Fibroblast of lung (primary cell): ENCODE results near the gene UCN2. TPM values are rescaled to one million over a fixed set of nuclear protein-coding genes. Genes with fewer than 3 reads are reported as not detected.

Experiments
- DNase-seq, 2 donors: peaks; one replicate each; pipeline versions ENCODE4 v3.0.0 to v3.0.0-alpha.2; 2010; ENCODE audit warnings: low read depth in 2 of 2
- H2AFZ ChIP-seq: 2 replicates; pipeline ENCODE4 v1.5.1; 2012; ENCODE audit warnings: low read length, control low read depth, inconsistent platforms
- H3K27ac ChIP-seq: 2 replicates; pipeline ENCODE4 v1.5.1; 2011; ENCODE audit warnings: low read length, control low read depth; ENCODE audit not compliant: insufficient read depth
- H3K27me3 ChIP-seq: 2 replicates; pipeline ENCODE4 v1.5.1; 2011; ENCODE audit warnings: mild to moderate bottlenecking, low read length; ENCODE audit not compliant: control insufficient read depth, insufficient read depth
- H3K36me3 ChIP-seq: 2 replicates; pipeline ENCODE4 v1.5.1; 2011; ENCODE audit warnings: low read length; ENCODE audit not compliant: control insufficient read depth, insufficient read depth
- H3K4me1 ChIP-seq: 2 replicates; pipeline ENCODE4 v1.5.1; 2011; ENCODE audit warnings: low read length; ENCODE audit not compliant: control insufficient read depth, insufficient read depth; ENCODE audit errors: extremely low read depth
- H3K4me2 ChIP-seq: 2 replicates; pipeline ENCODE4 v1.5.1; 2011; ENCODE audit warnings: low read length, control low read depth; ENCODE audit not compliant: insufficient read depth; ENCODE audit errors: extremely low read depth
- H3K4me3 ChIP-seq, 4 experiments: fragments of 200-600 bp in 1 of 4; sonication (generic) in 1 of 4; replicated peaks in 1 of 4; 2 replicates each; pipeline ENCODE4 v1.5.1; 2011 to 2016; ENCODE audit warnings: low read length in 4 of 4, low read depth in 3 of 4, mild to moderate bottlenecking in 3 of 4, control low read depth in 2 of 4, inconsistent platforms in 1 of 4, mixed read lengths in 1 of 4; ENCODE audit not compliant: insufficient read depth in 1 of 4; ENCODE audit errors: control extremely low read depth in 1 of 4
- H3K79me2 ChIP-seq: 2 replicates; pipeline ENCODE4 v1.5.1; 2012; ENCODE audit warnings: mild to moderate bottlenecking, low read length, inconsistent platforms; ENCODE audit not compliant: control insufficient read depth, insufficient read depth
- H3K9ac ChIP-seq: 2 replicates; pipeline ENCODE4 v1.5.1; 2011; ENCODE audit warnings: mild to moderate bottlenecking, low read length, control low read depth; ENCODE audit not compliant: insufficient read depth
- H3K9me3 ChIP-seq: 2 replicates; pipeline ENCODE4 v1.5.1; 2012; ENCODE audit warnings: low read depth, low read length; ENCODE audit not compliant: control insufficient read depth, insufficient read depth
- H4K20me1 ChIP-seq: 2 replicates; pipeline ENCODE4 v1.5.1; 2011; ENCODE audit warnings: low read length; ENCODE audit not compliant: control insufficient read depth, insufficient read depth; ENCODE audit errors: extremely low read depth
- EZH2 ChIP-seq: IDR thresholded peaks from 2 replicates; pipeline ENCODE4 v1.5.1; 2012; ENCODE audit warnings: low read length, control low read depth, mild to moderate bottlenecking; ENCODE audit errors: missing control alignments
- polyA plus RNA-seq, 2 donors: library from polyadenylated mRNA; depleted of rRNA in 1 of 2; stranded (reverse) in 1 of 2; unstranded in 1 of 2; fragments of >200 nt; gene quantifications; 2 replicates each; pipeline ENCODE4 v1.2.1, GENCODE V29; 2011 to 2012; ENCODE audit warnings: missing spikeins in 1 of 2
- total RNA-seq: library from RNA; depleted of rRNA; stranded (reverse); fragments of >200 nt; gene quantifications from 2 replicates; pipeline ENCODE4 v1.2.1, GENCODE V29; 2014
- TF ChIP-seq, protein P1 (sequence below), 2 donors: IDR thresholded peaks in 1 of 2; conservative IDR thresholded peaks in 1 of 2; 1 replicate in 1 of 2; 2 replicates in 1 of 2; pipeline ENCODE4 v1.5.1; 2011 to 2012; ENCODE audit warnings: low read length in 2 of 2, control low read depth in 1 of 2, inconsistent platforms in 1 of 2, low read depth in 1 of 2, mild to moderate bottlenecking in 1 of 2

Gene UCN2
- total and polyA plus RNA-seq, 2 donors (not counting 1 experiment from before 2014, with no cell fraction given) = 0.07 to 0.66 TPM

DNA sequence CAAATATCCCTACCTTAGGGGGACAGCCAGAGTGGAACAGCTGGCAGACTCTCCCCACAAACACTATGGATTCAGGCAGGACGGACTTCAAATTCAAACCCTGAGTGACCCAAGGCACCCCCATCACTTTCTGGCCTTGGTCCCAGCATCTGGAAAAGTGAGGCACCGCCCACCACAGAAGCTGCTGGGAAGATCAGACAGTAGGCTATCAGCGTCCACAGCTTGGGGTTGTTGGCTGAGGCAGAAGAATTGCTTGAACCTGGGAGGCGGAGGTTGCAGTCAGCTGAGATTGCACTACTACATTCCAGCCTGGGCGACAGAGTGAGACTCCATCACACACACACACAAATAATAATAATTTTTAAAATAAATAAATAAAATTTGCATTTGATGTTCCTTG is 15.5 kb downstream of the UCN2 start:
- TF ChIP-seq EZH2 = no peak
- TF ChIP-seq, protein P1, sequence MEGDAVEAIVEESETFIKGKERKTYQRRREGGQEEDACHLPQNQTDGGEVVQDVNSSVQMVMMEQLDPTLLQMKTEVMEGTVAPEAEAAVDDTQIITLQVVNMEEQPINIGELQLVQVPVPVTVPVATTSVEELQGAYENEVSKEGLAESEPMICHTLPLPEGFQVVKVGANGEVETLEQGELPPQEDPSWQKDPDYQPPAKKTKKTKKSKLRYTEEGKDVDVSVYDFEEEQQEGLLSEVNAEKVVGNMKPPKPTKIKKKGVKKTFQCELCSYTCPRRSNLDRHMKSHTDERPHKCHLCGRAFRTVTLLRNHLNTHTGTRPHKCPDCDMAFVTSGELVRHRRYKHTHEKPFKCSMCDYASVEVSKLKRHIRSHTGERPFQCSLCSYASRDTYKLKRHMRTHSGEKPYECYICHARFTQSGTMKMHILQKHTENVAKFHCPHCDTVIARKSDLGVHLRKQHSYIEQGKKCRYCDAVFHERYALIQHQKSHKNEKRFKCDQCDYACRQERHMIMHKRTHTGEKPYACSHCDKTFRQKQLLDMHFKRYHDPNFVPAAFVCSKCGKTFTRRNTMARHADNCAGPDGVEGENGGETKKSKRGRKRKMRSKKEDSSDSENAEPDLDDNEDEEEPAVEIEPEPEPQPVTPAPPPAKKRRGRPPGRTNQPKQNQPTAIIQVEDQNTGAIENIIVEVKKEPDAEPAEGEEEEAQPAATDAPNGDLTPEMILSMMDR (conservative IDR thresholded peaks at IDR 0.05 in 1 of 2, IDR thresholded peaks at IDR 0.05 in 1 of 2; ENCODE audit: low read depth in 1 of 2, low read length in 2 of 2) = no peak
- H3K4me1 ChIP-seq = no peaks in the 10 kb centered on the region
- H3K27ac ChIP-seq = no peak overlapping the region
- no peaks in the 10 kb centered on the region for H3K27me3 ChIP-seq
- H2AFZ ChIP-seq = no peak overlapping the region
- no peak overlapping the region for H3K9ac ChIP-seq
- no peak for DNase-seq
- H3K9me3 ChIP-seq = no peaks in the 10 kb centered on the region
- H4K20me1 ChIP-seq = no peaks in the 10 kb centered on the region
- no peak overlapping the region for H3K4me2 ChIP-seq
- H3K36me3 ChIP-seq = peaks cover 8% of the 10 kb centered on the region
- H3K4me3 ChIP-seq = no peak overlapping the region
- H3K79me2 ChIP-seq = no peaks in the 10 kb centered on the region

DNA sequence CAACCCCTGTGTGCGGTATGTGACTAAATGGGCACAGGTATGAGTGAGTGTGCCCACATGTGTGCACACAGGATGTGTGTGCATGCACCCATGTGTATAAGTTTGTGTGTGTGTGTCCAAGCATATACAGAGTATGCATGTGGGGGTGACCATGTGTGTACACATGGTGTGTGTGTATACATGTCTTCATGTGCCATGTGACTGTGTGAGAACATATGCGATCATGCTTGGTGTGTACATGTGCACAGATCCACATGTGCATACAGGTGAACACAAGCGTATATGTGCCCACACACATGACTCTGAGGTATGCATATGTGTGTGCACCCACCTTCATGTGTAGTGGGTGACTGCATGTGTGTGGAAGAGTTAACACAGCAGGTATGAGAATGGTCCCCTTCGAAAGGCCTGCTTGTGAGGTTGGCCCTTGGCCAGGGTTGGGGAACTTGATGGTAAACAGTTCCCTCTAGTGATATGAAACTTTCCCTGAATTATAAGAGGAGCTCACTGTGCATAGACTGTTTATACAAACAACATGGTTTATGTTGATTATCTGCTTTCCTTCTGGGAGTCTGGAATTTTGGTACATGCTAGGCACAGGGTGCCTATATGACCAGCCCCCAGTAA is 17.3 kb downstream of the UCN2 start:
- H3K27me3 ChIP-seq = no peaks in the 10 kb centered on the region
- no peak overlapping the region for H3K4me2 ChIP-seq
- peak in 1 of 2 donors; percentile 19 for DNase-seq
- H3K9me3 ChIP-seq = no peaks in the 10 kb centered on the region
- no peak overlapping the region for H3K27ac ChIP-seq
- TF ChIP-seq, protein P1 (conservative IDR thresholded peaks at IDR 0.05 in 1 of 2, IDR thresholded peaks at IDR 0.05 in 1 of 2; ENCODE audit: low read depth in 1 of 2, low read length in 2 of 2) = no peak
- TF ChIP-seq EZH2 = no peak
- H2AFZ ChIP-seq = no peak overlapping the region
- no peaks in the 10 kb centered on the region for H3K4me1 ChIP-seq
- H3K9ac ChIP-seq = no peak overlapping the region
- H4K20me1 ChIP-seq = no peaks in the 10 kb centered on the region
- H3K36me3 ChIP-seq = peaks cover 8% of the 10 kb centered on the region
- H3K4me3 ChIP-seq = no peak overlapping the region
- H3K79me2 ChIP-seq = no peaks in the 10 kb centered on the region

DNA sequence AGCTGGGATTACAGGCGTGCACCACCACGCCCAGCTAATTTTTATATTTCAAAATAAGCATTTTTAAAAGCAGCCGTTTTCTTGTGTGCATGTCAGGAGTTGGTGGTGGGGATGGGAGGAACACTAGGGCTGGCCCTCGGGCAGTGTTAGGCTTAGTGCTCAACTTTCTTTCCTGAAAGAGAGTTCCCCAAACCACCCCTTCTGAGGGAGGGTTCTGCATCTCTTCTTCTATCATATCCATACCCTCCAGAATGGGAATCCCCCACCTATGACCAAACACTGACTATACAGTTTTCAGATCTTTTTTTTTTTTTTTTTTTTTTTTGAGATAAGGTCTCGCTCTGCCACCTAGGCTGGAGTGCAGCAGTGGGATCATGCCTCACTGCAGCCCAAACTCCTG is 19.4 kb downstream of the UCN2 start:
- Histone ChIP-seq H4K20me1 (no peaks in the 10 kb centered on the region), H3K9me3 (no peaks in the 10 kb centered on the region), H2AFZ (no peak overlapping the region), H3K36me3 (peaks cover 8% of the 10 kb centered on the region), H3K4me2 (no peak overlapping the region), H3K4me3 (no peak overlapping the region), H3K9ac (no peak overlapping the region), H3K79me2 (no peaks in the 10 kb centered on the region), H3K4me1 (no peaks in the 10 kb centered on the region), H3K27ac (no peak overlapping the region), H3K27me3 (no peaks in the 10 kb centered on the region)
- TF ChIP-seq, protein P1 (conservative IDR thresholded peaks at IDR 0.05 in 1 of 2, IDR thresholded peaks at IDR 0.05 in 1 of 2; ENCODE audit: low read depth in 1 of 2, low read length in 2 of 2) = no peak
- TF ChIP-seq EZH2 = no peak
- no peak for DNase-seq
